LNCAP (cell line): ENCODE measurements around the gene INPP5A.

Experiments
- TF ChIP-seq, protein P1 (sequence below): fragments of 450-650 bp; IDR thresholded peaks from 2 replicates; pipeline ENCODE4 v1.5.1; 2017; ENCODE audit warnings: mild to moderate bottlenecking

Gene INPP5A

DNA sequence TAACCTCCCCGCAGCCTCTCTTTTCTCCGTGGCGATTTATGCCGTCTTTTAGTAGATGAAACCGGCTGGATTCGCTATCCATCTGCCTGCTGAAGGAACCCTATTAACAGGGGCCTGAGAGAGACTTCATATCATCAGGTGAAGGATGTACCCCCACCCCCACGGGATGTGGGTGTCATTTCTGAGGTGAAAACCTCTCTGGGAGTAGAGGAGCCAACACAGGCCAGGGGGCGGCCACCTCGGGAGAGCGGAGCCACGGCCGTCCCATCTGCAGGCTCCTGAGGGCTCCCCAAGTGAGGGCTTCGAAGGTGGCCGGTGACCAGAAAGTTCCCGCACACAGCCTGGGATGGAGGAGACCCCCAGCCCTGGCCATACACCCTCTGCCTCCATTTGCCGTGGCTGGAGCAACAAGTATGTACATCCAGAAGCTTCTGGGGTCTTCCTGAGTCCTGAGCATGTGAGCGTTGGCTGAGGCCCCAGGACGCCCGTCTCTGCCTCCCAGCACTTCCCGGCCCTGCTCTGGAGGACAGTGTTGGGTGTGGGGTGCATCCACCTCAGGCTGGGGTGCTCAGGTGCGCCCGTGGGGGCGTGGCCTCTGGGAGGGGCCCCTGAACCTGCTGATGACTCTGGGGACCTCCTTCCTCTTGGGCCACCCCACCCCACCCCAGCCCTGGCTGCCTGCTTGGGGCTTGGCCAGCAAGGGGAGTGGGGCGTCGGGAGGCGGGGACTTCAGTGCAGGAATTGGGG is 163.7 kb downstream of the INPP5A start:
- TF ChIP-seq, protein P1, sequence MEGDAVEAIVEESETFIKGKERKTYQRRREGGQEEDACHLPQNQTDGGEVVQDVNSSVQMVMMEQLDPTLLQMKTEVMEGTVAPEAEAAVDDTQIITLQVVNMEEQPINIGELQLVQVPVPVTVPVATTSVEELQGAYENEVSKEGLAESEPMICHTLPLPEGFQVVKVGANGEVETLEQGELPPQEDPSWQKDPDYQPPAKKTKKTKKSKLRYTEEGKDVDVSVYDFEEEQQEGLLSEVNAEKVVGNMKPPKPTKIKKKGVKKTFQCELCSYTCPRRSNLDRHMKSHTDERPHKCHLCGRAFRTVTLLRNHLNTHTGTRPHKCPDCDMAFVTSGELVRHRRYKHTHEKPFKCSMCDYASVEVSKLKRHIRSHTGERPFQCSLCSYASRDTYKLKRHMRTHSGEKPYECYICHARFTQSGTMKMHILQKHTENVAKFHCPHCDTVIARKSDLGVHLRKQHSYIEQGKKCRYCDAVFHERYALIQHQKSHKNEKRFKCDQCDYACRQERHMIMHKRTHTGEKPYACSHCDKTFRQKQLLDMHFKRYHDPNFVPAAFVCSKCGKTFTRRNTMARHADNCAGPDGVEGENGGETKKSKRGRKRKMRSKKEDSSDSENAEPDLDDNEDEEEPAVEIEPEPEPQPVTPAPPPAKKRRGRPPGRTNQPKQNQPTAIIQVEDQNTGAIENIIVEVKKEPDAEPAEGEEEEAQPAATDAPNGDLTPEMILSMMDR, result no peak

DNA sequence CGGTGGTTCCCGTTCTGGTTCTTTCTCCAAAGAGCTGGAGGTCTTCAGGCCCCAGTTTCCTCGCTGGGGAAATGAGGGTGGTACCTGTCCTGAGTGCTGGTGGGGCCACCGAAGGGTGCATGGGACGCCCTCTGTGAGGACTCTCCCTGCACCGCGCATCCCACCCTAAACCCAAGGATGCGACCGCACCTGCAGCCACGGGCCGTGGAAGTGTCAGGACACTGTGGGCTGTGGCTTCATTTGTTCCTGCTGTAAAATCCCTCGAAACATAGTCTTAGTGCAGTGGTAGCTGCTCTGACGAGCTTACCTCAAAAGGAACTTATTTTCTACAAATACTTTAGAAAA is 164.2 kb downstream of the INPP5A start:
- TF ChIP-seq, protein P1, result no peak

DNA sequence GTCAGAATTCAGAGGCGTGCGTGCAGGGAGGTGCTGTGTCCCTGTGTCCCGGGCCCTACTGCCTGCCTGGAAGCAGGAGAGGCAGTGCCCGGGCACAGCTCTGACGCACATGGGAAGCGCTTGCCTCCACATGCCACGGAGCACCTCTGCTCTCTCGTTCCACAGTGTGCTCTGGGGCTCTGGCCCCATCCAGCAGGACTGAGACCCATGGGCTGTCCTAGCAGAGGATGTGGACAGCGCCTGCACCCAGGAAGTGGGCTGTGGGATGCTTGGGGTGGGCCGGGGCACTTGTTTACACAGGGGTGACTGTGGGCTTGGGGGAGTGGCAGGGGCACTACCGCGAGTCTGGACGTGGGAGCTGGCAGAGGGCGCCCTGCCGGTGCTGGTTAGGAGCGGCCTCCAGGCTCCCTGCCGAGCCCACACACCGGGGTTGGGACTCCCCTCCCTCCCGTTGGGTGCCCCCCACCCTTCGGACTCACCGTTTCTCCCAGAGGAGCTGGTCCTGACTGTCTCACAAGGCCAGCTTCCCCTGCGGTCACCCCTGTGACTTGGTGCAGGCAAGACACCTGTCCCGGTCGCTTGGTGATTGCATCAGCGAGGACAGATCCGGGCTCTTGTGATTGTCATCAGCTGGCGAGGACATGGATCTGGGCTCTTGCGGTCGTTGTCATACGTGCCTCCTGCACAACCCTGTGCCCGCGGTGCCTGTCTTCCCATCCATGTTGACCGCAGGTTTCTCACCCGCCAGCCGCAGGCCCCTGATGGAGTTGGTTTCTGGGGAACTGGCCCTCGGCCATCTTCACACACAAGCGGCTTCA is 165.2 kb downstream of the INPP5A start:
- TF ChIP-seq, protein P1, result no peak

DNA sequence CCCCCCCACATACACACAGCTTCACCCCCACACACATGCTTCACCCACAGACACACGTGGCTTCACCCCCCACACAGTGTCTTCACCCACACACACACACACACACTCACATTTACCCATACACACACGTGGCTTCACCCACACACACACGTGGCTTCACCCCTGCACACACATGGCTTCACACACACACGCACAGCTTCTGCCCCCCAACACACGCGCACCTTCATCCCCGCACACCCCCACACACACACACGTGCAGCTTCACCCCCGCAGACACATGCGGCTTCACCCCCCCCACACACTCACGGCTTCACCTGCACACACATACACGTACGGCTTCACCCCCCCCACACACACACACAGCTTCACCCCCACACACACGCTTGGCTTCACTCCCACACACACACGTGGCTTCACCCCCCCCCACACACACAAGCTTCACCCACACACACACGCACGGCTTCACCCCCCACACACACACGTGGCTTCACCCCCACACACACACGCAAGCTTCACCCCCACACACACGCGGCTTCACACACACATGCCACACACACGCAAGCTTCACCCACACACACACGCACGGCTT is 165.9 kb downstream of the INPP5A start:
- TF ChIP-seq, protein P1, result no peak

DNA sequence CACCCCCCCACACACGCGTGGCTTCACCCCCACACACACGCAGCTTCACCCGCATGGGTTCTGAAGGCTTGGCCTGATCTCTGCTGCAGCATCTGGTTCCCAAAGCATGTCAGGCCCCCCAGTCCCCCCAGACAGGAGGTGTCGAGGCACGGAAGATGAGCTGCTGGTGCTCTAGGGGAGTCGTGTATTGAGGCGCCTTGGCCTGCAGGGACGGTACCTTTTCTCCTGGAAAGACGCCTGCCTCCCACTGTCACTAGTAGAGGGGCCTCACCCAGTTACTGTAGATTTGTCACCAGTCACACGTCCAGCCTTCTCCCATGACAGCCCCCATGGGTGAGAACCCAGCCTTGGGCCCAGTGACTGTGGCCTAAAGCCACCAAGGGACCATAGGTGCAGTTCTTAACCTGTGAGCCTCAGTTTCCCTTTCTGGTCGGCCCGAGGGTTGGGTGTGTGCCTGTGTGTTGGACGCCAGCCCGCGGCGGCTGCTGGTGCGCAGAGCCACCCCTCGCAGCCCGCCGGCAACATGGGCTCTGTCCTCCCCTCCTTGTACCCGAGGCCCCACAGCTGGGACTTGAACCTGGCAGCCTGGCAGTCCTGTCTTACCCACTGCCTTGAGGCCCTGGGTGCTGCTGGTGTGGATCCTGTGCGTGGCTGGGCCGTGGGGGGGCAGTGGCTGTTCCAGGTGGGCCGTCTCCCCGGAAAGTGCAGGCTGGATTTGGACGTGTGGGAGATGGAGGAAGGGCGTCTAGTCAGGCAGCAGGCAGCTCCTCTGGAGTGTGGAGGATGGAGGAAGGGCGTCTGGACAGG is 166.6 kb downstream of the INPP5A start:
- TF ChIP-seq, protein P1, result no peak

DNA sequence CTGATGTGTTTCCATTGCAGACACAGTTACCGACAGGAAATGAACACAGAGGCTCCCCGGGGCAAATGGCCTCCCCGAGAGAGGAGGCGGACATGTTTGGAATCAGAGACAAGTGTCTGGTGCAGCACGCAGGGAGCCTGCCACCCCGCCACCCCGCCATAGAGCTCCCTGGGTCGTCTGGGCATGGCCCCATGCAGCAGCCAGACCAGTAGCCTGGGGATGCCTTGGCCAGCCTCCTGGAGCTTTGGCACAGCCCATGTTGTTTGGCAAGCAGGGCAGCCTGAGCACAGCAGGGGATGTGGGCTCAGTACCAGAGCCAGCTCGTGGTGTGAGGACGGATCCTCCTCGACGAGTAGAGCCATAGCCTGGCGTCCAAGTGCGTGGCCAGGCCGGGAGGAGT is 167.6 kb downstream of the INPP5A start:
- TF ChIP-seq, protein P1, result no peak

DNA sequence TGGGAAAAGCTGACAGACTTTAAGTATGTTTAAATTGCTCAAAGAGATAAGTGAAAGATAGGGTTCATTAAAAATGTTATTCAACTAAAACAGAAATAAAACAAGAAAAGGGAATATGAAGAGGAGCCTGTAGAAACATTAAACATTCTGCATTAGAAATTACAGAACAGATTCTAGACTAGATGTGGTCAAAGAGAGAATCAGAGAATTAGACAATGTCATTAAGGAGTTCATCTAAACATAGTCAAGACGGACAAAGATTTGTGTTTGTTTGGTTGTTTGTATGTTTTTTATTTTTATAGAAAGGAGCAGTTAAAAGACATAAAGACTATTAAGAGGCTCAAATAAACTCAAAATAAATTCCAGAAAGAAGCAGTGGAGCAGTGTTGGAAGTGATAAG is 168.4 kb downstream of the INPP5A start:
- TF ChIP-seq, protein P1, result no peak
